Stimulated activated CD8-positive, alpha-beta memory T cell treated with anti-CD3 and anti-CD28 coated beads, Interleukin-2, amount 100 ng/mL, for 48 hours (primary cell): ENCODE measurements around the gene ZNF428.

ENCODE experiments used
- DNase-seq, 2 donors: peaks; one replicate each; pipeline ENCODE4 v3.0.0-alpha.2; 2020; ENCODE audit warnings: low read depth in 2 of 2

ZNF428 gene

GRCh38 chr19:43562226-43562697, 57.2 kb downstream of the ZNF428 start:
- DNase-seq: no peak

DNA sequence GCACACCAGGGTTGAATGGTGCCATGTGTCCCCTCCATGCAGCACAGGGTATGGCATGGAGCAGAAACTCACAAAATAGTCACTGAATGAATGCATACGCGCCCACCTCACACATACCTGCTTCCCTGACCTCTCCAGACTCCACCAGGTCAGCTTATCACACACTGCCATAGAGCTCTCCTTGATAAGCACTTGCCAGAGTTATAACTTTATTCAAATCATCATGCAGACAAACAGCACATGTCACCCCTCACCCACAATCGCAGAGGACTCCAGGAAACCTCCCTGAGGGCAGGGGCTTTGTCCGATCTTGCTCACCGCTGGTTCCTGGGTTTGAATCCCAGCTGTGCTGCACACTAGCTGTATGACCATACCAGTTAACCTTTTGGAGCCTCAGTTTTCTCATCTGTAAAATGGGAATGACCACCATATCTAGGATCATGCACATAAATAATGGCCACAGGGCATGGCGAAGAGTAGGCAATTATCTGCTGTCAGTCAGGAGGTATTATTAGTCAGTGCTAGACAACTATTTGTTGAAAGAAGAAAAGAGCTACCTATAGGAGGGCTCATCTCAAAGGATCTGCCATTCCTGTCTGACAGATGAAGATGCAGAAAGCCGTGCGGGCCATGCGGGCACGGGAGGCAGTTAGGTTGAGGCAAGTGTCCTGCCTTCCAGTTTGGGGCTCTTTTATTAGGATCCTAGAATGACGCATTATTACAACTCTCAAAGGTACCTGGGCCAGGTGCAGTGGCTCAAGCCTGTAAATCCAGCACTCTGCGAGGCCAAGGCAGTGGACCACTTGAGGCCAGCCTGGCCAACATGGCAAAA, 58.1 kb downstream of the ZNF428 start:
- DNase-seq: no peak

- no peak for DNase-seq
These were observed 58.7 kb downstream of the ZNF428 start for GRCh38 chr19:43560687-43561086.
